Activated T-cell treated with anti-CD3 and anti-CD28 coated beads for 48 hours (primary cell): ENCODE data around the gene IL1RL2.

Source experiments
- DNase-seq: peaks from one replicate; pipeline ENCODE4 v3.0.0-alpha.2; 2020; ENCODE audit warnings: low read depth

The IL1RL2 gene

GRCh38 chr2:102238778-102239177 lies 52.0 kb downstream of the IL1RL2 start:
- no peak for DNase-seq

GRCh38 chr2:102239344-102239743 lies 52.5 kb downstream of the IL1RL2 start:
- DNase-seq: no peak

- DNase-seq: peak; percentile 83
These were observed 54.0 kb downstream of the IL1RL2 start for GRCh38 chr2:102240640-102241370.

GRCh38 chr2:102241616-102242305 lies 54.9 kb downstream of the IL1RL2 start:
- no peak for DNase-seq

GRCh38 chr2:102245266-102246151 lies 58.7 kb downstream of the IL1RL2 start:
- DNase-seq: no peak

- DNase-seq: no peak
These were observed 63.5 kb downstream of the IL1RL2 start for GRCh38 chr2:102250278-102250821.

- peak; percentile 68 for DNase-seq
These were observed 64.4 kb downstream of the IL1RL2 start for GRCh38 chr2:102251042-102251848.

- no peak for DNase-seq
These were observed 65.0 kb downstream of the IL1RL2 start for GRCh38 chr2:102251849-102252203.

- no peak for DNase-seq
These were observed 65.4 kb downstream of the IL1RL2 start for GRCh38 chr2:102252236-102252635.

GRCh38 chr2:102253140-102253752 lies 66.4 kb downstream of the IL1RL2 start:
- DNase-seq: no peak

- no peak for DNase-seq
These were observed 66.9 kb downstream of the IL1RL2 start for GRCh38 chr2:102253753-102254150.

- no peak for DNase-seq
These were observed 69.5 kb downstream of the IL1RL2 start for GRCh38 chr2:102256276-102256675.

- DNase-seq: no peak
These were observed 70.1 kb downstream of the IL1RL2 start for GRCh38 chr2:102256874-102257462.

GRCh38 chr2:102258025-102258385 lies 71.2 kb downstream of the IL1RL2 start:
- no peak for DNase-seq

- no peak for DNase-seq
These were observed 71.7 kb downstream of the IL1RL2 start for GRCh38 chr2:102258386-102259074.

GRCh38 chr2:102261467-102262135 lies 74.8 kb downstream of the IL1RL2 start:
- DNase-seq: no peak

GRCh38 chr2:102262216-102263129 lies 75.7 kb downstream of the IL1RL2 start:
- DNase-seq: no peak

GRCh38 chr2:102264952-102265351 lies 78.1 kb downstream of the IL1RL2 start:
- DNase-seq: no peak

GRCh38 chr2:102266204-102266603 lies 79.4 kb downstream of the IL1RL2 start:
- no peak for DNase-seq
